Activated gamma-delta T cell treated with anti-CD3 and anti-CD28 coated beads, Interleukin-2, amount 50 U/mL, for 16 hours (primary cell): ENCODE measurements around the gene OR5M8.

Experiments
- DNase-seq: peaks from one replicate; pipeline ENCODE4 v3.0.0-alpha.2; 2020; ENCODE audit warnings: low read depth

The OR5M8 gene

GRCh38 chr11:56491270-56491669 lies at the start of gene OR5M8:
OR5M8 (minus strand) TSS chr11:56491370; CDS start chr11:56491370, 0 bp downstream.
- no peak for DNase-seq

GRCh38 chr11:56533054-56533740 lies 42.0 kb upstream of the OR5M8 start:
- DNase-seq, result no peak

DNA sequence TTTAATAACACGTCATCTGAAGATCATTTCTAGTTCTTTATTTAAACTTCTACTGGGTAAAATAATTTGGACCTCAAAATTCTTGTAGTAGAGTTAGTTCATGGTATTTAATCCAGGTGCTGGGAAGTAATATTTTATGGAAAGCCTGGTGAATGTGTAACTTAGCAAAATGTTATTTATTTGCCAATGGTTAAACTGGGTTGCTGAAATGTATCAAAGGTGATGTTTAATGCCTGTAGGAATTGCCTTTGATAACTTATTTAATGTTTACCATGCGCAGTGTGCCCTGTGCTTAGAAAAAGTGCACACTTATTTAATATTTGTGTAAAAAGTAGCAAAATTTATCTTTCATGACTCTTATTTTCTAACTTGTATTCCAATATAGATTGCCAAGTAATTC lies 40.7 kb upstream of the OR5M8 start:
- DNase-seq, result no peak

DNA sequence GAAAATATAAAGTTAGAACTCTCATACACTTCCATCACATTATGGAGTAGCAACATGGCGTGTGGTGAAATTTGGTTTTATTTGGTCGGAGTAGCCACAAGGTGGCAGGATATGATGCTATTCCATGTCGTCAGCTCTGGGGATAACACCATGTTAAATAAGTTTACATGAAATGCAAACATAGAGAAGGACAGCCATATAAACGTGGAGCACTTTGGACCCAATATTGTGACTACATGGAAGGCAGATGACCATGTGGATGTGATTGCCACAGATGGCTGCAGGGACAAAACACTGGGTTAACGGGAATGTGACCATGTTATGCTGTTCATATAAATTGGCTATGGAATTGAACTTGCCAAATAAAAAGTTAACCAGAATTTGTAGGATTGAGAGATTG lies 30.8 kb upstream of the OR5M8 start:
- no peak for DNase-seq

- DNase-seq, result no peak
Observed at GRCh38 chr11:56513280-56513679, 22.1 kb upstream of the OR5M8 start.

DNA sequence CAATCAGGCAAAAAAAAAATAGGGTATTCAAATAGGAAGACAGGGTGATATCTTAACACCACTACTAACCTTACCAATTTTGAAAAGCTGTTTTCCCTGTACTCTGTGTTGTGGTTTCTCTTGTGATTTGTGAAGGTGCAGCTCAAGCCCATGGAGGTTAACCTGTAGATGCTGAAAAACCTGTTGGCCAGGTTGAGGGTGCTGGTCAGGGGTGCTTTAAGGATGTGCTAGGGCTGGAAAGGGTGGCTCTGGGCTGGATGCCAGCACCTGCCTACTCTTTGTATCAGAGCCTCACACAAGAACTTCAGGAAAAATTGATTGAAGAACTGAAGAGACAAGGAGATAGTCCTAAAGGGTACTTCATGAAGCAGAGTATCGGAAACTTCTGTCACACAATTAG lies 18.3 kb upstream of the OR5M8 start:
- DNase-seq, result no peak

GRCh38 chr11:56497010-56497409 lies 5.8 kb upstream of the OR5M8 start:
- DNase-seq, result no peak

GRCh38 chr11:56495117-56495516 lies 3.9 kb upstream of the OR5M8 start:
- DNase-seq, result no peak

DNA sequence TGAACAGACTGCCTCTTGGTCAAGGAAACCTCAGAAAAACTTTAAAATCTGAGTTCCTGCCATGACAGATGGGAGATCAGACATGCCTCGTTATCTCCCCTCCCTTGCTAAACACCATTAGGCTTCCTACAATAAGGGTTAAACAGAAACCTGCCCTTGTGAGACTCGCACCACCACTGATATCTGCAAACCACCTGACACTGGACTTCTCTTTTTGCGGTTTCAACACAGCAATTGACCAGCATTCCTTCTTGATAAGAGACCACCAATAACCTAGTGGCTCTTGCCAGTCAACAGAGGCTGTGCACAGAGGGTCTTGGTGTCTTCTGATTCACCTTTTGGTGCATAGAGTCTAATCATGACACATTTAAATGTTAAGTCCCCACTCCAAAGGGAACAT lies 4.4 kb downstream of the OR5M8 start:
- DNase-seq, result no peak

DNA sequence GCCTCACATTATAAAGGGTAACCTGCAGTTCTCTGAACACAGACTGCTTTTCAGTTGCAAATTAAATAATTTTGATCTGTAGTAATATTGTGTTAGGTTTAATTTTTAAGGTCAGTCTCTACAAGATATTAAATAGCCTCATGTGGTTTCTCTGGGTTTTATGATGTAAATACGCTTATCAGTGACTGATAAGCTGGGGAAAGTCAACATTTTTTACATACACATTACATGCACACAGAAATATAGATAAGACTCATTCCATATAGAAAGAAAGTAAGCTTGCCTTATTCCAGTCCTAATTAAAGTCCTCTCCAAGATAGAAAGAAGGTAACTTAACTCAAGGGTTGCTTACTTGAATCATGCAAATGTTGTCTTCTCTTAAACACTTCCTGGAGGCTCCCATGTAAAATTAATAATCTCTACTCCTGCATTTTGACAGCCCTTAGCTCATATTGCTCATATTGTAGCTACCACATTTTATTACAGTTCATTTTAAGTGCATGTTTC lies 16.4 kb downstream of the OR5M8 start:
- no peak for DNase-seq

- no peak for DNase-seq
Observed at GRCh38 chr11:56473252-56473651, 17.9 kb downstream of the OR5M8 start, which contains the start of gene OR5M3. OR5M3 (minus strand) TSS chr11:56473352; CDS start chr11:56470497, 2,855 bp downstream.

DNA sequence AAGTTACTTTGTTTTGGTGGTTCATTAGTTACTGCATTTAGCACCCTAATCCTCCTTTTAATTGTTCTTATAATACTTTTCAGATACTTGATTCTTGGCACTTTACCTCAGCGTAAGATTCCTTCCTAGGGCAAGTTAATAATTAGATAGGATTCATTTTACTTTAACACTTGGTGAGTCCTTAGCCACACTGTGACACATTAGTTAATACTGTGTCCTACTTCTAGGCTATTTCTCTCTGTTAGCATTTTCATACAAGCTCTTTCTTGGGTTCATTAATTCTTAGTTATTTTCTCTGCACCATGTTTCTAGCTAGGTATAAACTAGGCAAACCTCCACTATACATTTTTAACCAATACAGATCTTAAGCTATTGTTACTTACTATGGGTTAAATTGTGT lies 34.1 kb downstream of the OR5M8 start:
- no peak for DNase-seq

GRCh38 chr11:56453521-56453920 lies 37.6 kb downstream of the OR5M8 start:
- no peak for DNase-seq
